GM18909 (cell line): Measurements from ENCODE around the gene SMIM41.

Source experiments
- ATAC-seq: cut with Tn5 transposase; IDR thresholded peaks from one replicate; pipeline ENCODE4 v1.9.1; 2021; ENCODE audit warnings: mild to moderate bottlenecking; ENCODE audit not compliant: unreplicated experiment, poor library complexity

SMIM41 gene

DNA sequence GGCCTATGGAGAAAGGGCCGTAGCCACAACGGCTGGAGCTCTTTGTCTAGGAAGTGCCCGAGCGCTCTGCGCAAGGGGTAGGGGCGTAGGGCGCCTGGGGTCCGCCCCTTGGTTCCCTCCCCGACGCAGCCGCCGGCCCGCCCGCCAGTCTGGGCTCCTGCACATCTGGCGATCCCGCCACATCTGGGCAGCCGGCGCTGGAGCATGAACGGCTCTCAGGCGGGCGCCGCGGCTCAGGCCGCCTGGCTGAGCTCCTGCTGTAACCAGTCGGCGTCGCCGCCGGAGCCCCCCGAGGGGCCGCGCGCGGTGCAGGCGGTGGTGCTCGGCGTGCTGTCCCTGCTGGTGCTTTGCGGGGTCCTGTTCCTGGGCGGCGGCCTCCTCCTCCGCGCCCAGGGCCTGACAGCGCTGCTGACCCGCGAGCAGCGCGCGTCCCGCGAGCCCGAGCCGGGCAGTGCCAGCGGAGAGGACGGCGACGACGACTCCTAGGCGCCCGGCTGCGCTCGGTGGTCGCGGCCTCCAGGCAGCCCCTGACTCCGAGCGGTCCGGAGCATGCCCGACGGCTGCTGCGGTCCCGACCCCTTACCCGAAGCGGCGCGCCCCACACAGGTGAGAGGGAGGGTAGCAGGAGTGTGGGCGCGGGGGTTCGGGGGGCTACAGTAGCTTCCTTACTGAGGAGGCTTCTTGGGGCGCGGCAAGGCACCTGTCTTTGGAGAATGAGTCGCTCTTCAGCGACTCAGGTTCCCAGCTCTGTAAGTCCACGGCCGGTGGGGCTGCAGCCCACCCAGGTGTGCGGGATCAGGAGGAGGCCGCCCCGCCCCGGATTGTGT, at the start of gene SMIM41:
TSS of gene SMIM41 (plus strand) at position 129 of the 827 bp plus-strand sequence. CDS start at position 205, 76 bp downstream.
- no peak for ATAC-seq

DNA sequence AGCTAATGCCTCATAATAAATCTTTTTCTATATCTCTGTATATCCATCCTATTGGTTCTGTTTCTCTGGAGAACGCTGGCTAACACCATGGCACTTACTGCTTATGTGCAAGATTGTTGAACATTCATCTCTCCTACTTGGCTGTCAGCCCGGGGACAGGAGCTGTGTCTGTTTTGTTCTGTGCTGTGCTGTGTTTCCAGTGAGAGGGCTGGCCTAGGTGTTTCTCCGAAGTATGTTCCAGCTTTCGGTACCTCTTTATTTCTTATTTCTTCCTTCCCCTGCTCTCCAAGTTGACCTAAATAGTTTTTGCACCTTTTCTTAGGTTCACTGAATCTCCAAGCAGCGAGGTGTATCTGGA, 47.1 kb upstream of the SMIM41 start:
- ATAC-seq, result no peak

DNA sequence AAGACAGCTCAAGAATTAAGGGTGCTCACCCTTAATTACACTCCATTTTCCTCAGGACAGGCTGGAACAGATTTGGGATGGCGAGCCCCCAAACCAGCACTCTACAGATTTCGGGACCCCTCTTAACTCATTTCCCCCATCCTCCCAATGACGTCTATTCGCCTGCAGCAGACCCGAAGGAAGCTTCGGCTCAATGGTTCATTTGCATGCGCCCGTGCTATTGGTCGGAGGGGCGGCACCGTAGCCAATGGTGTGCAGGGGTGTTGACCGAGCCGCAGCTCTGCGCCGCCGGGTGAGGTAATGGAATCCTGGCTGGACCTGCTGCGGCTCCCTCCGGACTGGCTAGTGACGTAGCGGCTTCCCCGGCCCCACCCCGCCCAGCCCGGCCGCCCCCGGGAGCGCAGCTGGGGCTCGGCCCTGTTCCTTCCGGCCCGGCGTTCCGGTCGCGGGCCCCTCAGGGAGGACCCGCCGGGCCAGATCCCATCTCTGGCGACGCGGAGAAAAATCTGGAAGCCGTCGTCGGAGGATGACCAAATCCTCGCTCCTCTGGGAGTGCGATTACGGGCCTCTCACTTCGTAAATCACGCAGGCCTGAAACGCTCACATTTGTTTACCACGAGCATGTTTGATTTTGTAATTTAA, 46.6 kb upstream of the SMIM41 start:
- ATAC-seq, result peak; percentile 96

DNA sequence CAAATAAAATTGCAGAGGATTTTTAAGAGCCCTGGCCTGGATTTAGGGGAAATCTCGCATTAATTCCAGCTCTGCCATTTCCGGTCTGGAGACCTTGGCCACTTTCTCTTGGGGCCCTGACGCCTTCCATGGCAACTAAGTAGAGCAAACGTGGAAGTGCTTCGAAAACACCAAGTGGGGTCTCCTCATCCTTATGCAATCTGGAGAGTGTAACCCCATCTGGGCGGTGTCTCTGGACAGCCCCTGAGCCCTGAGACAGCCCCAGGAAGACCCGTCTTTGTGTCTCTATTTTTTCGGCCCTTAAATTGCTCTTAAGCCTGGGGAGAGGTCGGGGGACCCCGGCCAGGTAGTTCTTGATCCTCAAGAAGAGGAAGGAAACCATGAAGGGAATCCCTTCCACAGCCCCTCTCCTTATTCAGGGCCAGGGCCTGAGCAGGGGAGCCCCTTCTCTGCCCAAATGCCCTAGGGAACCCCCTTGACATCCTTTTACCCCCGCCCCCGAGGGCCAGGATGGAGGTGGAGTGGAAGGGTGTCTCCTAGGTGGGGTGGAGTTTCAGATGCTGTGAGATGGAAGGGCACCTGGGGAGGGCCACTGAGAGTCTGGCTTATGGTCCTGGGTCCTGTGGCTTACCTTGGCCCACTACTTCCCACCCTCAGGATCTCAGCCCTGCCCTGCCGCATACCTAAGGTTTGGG, 45.9 kb upstream of the SMIM41 start:
- ATAC-seq, result no peak

DNA sequence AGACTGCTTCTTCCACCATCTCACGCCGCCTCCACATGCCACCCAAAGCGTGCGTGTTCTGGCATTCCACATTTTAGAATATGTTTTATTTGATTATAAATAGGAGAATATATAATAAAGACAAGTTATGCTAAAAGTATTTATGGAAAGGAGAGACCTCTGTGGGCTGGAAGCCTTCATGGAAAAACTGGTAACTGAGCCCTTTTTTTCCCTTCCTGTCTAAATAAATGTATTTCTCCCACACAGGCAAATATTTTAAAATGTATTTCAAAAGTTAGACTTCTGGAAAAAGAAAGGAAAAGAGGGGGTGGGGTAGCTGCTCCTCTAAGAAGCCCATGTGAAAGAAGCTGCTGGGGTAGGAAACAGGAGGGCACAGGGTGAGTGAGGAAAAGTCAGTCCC, 44.3 kb upstream of the SMIM41 start:
- no peak for ATAC-seq

DNA sequence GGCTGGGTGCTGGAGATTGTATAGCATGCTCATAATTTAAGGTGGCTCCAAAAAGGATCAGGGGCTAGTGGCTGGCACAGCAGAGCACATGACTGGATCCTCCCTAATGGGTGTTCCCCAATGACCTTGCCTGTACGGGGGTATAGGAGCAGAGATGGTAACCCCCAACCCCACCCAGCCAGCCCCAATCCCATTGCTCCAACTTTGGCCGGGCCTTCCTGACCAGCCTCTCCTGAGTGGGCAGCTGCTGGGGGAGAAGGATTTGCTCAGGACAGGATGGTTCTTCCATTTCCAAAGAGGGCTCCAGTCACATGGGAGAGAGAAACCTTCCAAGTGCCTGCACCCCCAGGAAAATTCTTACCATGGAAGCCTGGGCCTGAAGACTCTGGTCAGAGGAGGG, 43.6 kb upstream of the SMIM41 start:
- no peak for ATAC-seq

DNA sequence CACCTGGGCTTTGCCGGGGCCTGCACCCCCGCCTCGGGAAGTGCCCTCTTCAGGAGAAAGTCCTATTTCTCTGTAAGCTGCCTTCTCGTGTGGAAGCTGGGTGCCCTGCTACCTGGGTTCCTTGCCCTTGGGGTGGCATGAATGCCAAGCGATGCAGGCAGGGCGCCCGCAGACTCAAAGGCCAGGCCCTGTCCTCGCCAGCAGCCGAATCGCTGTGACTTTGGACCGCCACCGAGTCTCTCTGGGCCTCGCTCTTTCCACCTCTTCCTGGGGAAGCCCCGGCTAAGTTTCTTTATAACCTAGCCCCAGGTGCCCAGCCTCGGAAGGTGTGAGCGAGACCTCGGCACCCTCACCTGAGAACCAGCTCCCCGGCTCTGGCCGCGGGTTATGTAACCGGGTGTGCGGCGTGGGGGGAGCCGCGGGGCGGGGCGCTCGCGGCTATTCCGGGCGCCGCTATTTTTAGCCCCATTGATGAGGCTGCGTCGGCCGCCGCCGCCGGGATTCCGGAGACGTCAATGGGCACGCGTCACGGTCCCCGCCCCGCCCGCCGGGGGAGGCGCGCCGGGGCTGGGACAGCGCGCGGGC, 42.8 kb upstream of the SMIM41 start:
- no peak for ATAC-seq

DNA sequence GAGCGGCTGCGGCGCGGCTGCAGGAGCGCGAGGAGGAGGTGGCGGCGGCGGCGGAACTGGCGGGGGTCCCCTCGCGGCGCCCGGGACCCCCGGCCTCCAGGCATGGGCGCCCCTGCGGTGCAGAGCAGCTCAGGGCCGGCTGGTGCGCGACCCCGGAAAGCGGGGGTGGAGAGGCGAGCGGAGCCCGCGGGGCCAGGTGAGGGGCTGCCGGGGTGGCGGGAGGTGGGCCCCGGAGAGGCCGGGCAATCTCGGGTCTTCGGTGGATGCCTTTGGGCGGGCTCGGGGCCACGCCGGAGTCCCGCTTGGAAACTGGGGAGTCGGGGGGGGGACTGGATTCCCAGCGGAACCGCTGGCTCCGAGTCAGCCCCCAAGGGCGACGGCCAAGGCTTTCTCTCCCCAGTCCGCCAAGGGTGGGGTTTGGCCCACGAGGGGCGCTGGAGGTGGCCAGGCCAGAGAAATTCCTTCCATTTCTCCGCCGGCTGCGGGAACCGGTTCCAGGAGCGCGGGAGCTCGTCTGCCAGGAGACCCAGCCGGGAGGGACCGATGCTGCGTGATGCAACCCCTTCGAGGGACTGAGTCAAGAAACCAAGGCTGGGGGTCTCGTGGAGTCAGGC, 42.1 kb upstream of the SMIM41 start:
- no peak for ATAC-seq

DNA sequence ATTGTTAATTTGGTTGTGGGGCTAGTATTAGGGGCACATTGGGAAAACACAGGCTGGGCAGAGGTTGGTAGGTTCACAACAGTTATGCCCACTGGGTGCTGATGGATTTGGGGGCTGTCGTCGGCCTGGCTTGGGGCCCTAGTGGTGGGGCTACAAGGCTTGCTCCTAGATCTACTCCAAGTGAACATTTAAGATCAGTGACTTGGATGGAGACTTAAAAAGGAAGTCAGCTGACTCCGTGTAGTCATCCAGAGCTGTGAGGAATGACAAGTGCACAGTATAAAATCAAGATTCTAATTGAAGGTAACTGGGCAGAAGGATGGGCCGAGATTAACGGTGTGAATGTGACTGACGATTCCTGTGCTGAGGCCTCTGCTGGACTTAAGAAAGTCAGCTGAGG, 41.1 kb upstream of the SMIM41 start:
- no peak for ATAC-seq

DNA sequence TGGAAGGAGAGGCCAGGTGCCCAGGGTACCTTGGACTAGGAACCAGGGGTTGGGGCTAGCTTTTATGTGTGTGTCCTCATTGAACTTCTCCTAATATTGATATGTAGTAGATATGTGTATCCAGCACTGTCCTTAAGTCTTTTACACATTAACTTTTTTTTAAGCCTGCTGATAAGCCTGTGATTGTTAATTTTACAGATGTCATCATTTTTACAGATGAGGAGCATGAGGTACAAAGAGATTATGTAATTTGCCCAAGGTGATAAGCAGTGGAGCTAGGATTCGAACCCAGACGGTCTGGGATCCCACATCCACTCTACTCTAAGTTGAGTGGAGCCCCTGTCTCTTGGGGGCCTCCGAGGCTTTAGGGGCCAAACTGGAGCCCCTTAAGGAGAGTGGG, 38.5 kb upstream of the SMIM41 start:
- ATAC-seq, result no peak

DNA sequence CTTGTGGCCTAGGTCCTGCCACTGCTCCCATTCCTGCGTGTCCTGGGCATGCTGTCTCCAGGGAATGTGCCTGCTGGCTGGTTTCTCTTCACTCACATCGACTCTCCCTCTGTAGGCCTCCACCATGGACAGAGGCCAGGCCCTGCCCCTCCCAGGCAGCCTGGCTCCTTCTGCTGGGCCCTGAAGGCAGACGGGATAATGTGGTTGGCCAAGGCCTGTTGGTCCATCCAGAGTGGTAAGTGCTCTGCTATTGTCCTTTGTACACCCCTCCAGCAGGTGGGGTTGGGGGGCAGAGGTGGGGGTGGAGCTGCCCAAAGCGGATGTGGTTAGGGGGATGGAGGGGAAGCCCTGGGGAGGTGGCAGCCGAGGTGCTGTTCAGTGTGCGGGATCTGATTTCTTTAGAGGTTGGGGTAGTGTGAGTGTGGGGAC, 37.8 kb upstream of the SMIM41 start:
- no peak for ATAC-seq

DNA sequence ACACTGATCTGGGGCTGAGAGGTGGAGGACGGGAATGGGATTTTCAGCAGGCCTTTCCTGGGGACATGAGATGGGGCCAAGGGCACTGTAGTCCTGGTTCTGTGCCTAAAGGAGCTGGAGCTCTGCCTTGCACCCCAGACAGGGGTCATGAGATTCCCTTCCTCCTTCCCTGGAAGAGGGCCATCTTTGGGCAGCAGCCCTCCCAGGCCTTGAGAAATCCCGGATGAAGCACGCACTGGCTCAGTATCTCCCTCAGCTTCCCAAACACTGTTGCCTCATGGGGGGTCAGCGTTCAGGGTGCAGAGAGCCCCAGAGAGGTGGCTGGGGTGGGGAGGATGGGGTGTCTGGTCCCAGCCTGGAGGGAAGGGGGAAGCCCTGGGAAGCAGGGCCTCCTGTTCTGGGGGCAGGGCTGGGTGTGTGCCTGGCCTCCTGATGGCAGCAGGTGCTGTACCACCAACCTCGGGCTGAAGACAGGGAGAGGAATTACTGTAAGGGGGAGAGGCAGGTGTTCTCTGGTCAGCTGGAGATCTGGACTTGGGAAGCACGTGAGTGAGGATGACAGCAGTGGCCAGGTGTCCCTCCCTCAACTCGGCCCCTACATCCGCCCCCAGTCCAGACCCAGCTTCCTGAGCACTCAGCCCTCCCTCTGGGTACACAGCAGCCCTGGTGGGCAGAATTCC, 36.7 kb upstream of the SMIM41 start:
- no peak for ATAC-seq

DNA sequence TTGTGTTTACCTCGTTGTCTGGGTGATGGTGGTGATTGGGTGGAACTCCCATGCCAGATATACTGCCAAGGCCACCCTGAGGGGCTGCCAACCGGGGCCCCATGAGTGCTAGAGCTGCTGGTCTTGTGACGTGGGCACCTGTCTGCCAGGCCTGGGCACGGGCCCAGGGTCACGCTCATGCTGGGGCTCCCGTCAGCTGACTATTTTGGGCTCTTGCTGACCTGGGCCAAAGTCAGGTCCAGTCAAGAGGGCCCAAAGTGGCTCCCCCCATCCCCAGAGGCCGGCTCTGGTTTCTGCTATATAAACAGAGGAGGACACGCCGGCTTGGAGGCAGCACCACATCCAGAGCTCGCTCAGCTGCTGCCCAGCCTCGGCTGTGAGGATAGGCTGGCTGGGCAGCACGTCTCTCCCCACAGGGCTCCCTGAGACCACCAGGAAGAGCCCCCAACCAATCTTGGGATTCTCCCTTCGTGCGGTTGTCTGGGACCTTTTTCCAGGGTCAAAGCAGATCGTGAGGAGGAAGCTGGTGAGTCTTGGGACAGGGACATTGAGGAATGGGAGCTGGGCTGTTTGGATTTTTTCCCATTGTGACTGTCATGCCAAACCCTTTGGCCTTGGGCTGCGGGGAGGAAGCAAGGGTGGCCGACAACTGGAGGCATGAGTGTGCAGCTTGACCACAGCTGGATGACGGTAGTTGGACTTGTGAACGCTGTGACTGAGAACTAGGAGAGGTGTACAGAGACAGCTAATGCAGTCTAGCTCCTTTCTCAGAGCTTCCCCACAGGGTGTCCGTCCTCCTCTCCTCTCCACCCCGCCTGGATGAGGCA, 35.9 kb upstream of the SMIM41 start:
- no peak for ATAC-seq

DNA sequence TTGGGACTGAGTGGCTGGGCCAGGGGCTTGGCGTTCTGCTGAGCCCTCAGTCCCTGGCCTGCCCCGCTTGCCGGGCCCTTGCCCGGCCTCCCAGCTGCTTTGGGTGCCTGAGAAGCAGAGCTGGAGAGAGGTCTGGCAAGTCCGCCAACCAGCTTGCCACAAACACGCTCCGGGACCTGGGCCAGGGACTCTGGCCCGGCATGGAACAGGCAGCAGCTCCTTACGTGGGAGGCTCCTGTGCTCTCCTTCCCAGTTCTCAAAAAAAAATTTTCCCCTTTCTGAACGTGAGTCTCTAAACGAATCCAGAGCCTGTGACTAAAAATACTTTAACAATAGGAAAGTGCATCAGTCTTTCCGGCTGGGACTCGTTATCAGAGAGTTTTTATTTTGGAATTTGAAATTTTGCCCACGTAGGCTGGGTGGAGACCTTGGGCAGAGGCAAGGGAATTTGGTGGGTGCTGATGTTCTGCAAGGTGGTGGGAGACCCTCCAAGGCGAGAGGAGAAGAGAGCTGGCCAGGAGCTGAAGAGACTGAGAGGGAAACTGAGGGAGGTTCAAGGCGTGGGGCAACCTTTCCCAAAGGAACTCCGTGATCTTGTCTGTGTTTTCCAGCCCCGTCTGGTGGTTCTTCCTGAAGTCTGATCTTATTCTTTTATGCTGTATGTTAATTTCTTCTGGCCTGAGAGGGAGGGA, 35.1 kb upstream of the SMIM41 start:
- ATAC-seq, result no peak

DNA sequence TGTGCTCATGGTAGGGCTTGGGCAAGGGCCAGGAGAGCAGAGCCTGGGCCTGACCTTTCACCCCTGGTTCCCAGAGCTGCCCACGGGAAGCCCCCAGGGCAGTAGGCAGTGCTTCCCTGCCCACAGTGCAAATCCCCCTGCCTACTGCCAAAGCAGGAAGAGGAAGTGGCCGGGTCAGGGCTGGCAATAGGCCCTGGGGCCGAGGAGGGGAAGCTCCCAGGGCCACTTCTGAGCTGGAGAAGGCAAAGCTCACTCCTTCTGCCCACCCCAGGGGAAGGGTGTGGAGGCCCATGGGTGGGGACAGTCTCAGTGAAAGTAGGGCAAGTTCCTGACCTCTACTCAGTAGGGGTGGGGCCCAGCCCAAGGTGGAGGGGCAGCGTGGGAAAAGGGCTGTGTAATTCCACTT, 33.7 kb upstream of the SMIM41 start:
- no peak for ATAC-seq

DNA sequence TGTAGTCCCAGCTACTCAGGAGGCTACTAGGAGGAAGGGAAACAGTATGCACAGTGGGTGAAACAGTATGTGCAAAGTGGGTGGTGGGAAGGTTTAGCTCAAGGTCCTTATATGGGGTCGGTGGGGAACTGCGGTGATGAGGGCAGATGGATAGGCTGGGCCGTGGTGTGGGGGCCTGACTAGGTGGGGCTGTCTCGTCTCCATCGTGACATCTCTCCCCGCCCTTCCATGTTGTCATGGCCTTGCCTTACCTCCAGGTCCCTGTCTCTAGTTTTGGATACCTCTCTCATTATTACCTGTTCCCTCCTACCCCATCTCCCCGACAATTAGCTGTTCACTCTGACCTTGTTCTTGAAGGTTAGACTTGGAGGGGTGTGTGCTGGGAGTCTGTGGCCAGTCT, 32.6 kb upstream of the SMIM41 start:
- ATAC-seq, result no peak

DNA sequence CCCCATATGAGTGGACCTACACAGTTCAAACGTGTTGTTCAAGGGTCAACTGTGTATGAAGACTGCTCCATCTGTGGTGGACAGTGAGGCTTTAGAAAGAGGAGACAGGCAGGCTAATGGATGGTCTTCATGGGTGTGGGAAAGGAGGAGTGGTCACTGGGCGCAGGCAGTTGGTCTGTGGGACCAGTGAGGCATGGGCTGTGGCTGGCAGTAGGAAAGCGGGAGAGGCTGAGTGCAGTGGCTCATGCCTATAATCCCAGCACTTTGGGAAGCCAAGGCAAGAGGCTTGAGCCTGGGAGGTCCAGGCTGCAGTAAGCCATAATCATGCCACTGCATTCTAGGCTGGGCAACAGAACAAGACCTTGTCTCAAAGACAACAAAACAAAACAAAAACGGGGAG, 30.2 kb upstream of the SMIM41 start:
- no peak for ATAC-seq

DNA sequence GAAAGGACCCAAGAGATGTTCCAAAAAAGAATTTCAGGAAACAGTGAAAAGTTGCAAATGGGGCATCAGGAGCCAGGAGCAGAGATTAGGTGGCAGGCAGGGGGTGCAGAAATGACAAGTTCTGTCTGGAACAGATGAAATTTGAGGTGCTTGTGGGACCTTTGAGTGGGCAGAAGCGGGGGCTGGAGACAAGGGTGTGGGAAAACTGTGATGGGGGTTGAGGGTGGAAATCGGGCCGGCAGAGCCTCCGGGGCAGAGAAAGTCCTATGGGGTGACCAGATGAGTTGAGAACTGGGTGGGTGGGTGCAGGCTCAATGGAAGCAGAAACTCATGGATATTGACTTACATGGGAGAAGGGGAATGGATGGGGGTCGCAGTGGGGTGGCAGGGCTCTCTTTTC, 29.8 kb upstream of the SMIM41 start:
- ATAC-seq, result no peak
